H1 (cell line): Measurements from ENCODE around the gene RTF1. TPM values are rescaled to one million over a fixed set of nuclear protein-coding genes. Genes with fewer than 3 reads are reported as not detected.

Experiments
- ASH2L ChIP-seq: fragments of 200-600, 300-600 bp; sonication (generic); IDR thresholded peaks from one replicate; pipeline ENCODE4 v1.7.1; 2017; ENCODE audit warnings: low read length
- BACH1 ChIP-seq: IDR thresholded peaks from 2 replicates; pipeline ENCODE4 v1.6.1; 2012; ENCODE audit warnings: low read length, improper control_type of control experiment
- CBX5 ChIP-seq: fragments of 300-800, 300-1000 bp; sonication (generic); IDR thresholded peaks from 2 replicates; pipeline ENCODE4 v1.7.1; 2016; ENCODE audit warnings: antibody characterized with exemption, low read length, low read depth
- CBX8 ChIP-seq: fragments of 300-800, 300-1000 bp; sonication (generic); IDR thresholded peaks from 2 replicates; pipeline ENCODE4 v1.7.1; 2016; ENCODE audit warnings: low read depth, low read length, borderline replicate concordance
- CTBP2 ChIP-seq: IDR thresholded peaks from 2 replicates; pipeline ENCODE4 v1.7.0; 2011; ENCODE audit warnings: borderline replicate concordance, mild to moderate bottlenecking, moderate library complexity, mixed read lengths, low read length; ENCODE audit not compliant: insufficient read depth, insufficient read length
- JUN ChIP-seq: IDR thresholded peaks from 2 replicates; pipeline ENCODE4 v1.6.1; 2011; ENCODE audit warnings: low read depth, mild to moderate bottlenecking, improper control_type of control experiment, low read length
- KDM4A ChIP-seq: IDR thresholded peaks from one replicate; pipeline ENCODE4 v1.7.1; 2012; ENCODE audit warnings: low read depth, mild to moderate bottlenecking, moderate library complexity, low read length, inconsistent platforms; ENCODE audit not compliant: severe bottlenecking
- SP1 ChIP-seq: IDR thresholded peaks from 2 replicates; pipeline ENCODE4 v1.6.1; 2011; ENCODE audit warnings: low read depth, low read length
- SRF ChIP-seq: IDR thresholded peaks from 2 replicates; pipeline ENCODE4 v1.6.1; 2011; ENCODE audit warnings: mild to moderate bottlenecking, low read depth, low read length, moderate library complexity
- TBP ChIP-seq: IDR thresholded peaks from 2 replicates; pipeline ENCODE4 v1.6.1; 2011; ENCODE audit warnings: low read depth, low read length, improper control_type of control experiment
- YY1 ChIP-seq: IDR thresholded peaks from 2 replicates; pipeline ENCODE4 v1.6.1; 2011; ENCODE audit warnings: low read depth, mild to moderate bottlenecking, low read length
- polyA plus RNA-seq, 7 experiments: library from polyadenylated mRNA; depleted of rRNA in 3 of 7; stranded (reverse) in 5 of 7; unstranded in 2 of 7; fragments of >200 nt in 5 of 7; fragments of 200-250 nt in 2 of 7; gene quantifications; 1 replicate in 5 of 7; 2 replicates in 1 of 7; 4 replicates in 1 of 7; pipeline versions ENCODE4 v1.2.1 to v1.2.3, GENCODE V29; 2011 to 2013; ENCODE audit warnings: missing spikeins in 2 of 7, mixed read lengths in 2 of 7
- total RNA-seq: library from RNA; stranded (reverse); fragmentation: NEBNext Ultra II Directional; extraction: Animal tissue kit (Norgen Biotek cat#: 25700); gene quantifications from 2 replicates; pipeline ENCODE4 v1.2.1, GENCODE V29; 2021

The RTF1 gene
- total and polyA plus RNA-seq, 2 of the 8 experiments (the other 6 are each of a cell fraction or from before 2014, with no cell fraction given): 22.6 to 47.7 TPM

- TF ChIP-seq CTBP2 (no peak), YY1 (no peak), BACH1 (peak; percentile 38), KDM4A (peak; percentile 80), CBX5 (no peak), SRF (no peak), ASH2L (no peak), TBP (no peak; the same call in 1 of the 2 replicates), SP1 (no peak), JUN (no peak), CBX8 (no peak)
- TF ChIP-seq, all 59 proteins: peak for 5
Measured at GRCh38 chr15:41493205-41493901, 76.5 kb downstream of the RTF1 start, which contains the start of gene ITPKA (continued).
